Epithelial cell of prostate (primary cell): Measurements from ENCODE around the gene CIDEC.
"Not testable (repeated sequence)": the region's sequence is repeated elsewhere in the genome, so short reads cannot be mapped to it uniquely, and the experiment has no call there.

ENCODE experiments used
- DNase-seq: peaks from one replicate; pipeline ENCODE4 v3.0.0-alpha.2; 2011; ENCODE audit warnings: low read depth, low spot score
- H3K27ac ChIP-seq: fragments of 450-650 bp; 2 replicates; pipeline ENCODE4 v1.5.1; 2017; ENCODE audit warnings: mild to moderate bottlenecking

Gene CIDEC

GRCh38 chr3:9902372-9903237 lies 22.6 kb upstream of the CIDEC start, which contains the start of gene IL17RE:
Gene IL17RE, plus strand, starts transcription at chr3:9902848. Its CDS starts 85 bp downstream, at chr3:9902933.
- H3K27ac ChIP-seq: peak within 1 kb of the TSS; percentile 51
- DNase-seq: no peak

- DNase-seq: no peak
- H3K27ac ChIP-seq: no peak overlapping the region
Observed at GRCh38 chr3:9901967-9902366, 21.9 kb upstream of the CIDEC start.

- not testable (repeated sequence) for H3K27ac ChIP-seq, DNase-seq
Observed at GRCh38 chr3:9900965-9901415, 20.9 kb upstream of the CIDEC start.

- no peak overlapping the region for H3K27ac ChIP-seq
- DNase-seq: no peak
Observed at GRCh38 chr3:9899289-9899791, 19.3 kb upstream of the CIDEC start.

GRCh38 chr3:9898467-9899241 lies 18.6 kb upstream of the CIDEC start:
- H3K27ac ChIP-seq: peak overlapping the region; percentile 66
- DNase-seq: no peak

GRCh38 chr3:9897408-9898372 lies 17.6 kb upstream of the CIDEC start:
- H3K27ac ChIP-seq: peak overlapping the region; percentile 66
- peak; percentile 83 for DNase-seq

GRCh38 chr3:9896755-9897407 lies 16.8 kb upstream of the CIDEC start:
- DNase-seq: not testable (repeated sequence)

GRCh38 chr3:9895715-9896114 lies 15.7 kb upstream of the CIDEC start:
- DNase-seq, H3K27ac ChIP-seq: not testable (repeated sequence)

More at GRCh38 chr3:9896755-9897407, 16.8 kb upstream of the CIDEC start:
- peak overlapping the region; percentile 66 for H3K27ac ChIP-seq

- peak overlapping the region; percentile 78 for H3K27ac ChIP-seq
- no peak for DNase-seq
Observed at GRCh38 chr3:9893739-9894138, 13.7 kb upstream of the CIDEC start.

- DNase-seq: no peak
- peak overlapping the region; percentile 70 for H3K27ac ChIP-seq
Observed at GRCh38 chr3:9891072-9891622, 11.1 kb upstream of the CIDEC start.

- peak; percentile 41 for DNase-seq
- H3K27ac ChIP-seq: peak within 1 kb of the TSS; percentile 70
Observed at GRCh38 chr3:9890249-9891071, 10.4 kb upstream of the CIDEC start, which contains the start of gene JAGN1. Gene JAGN1, plus strand, starts transcription at chr3:9890610. Its CDS starts 113 bp downstream, at chr3:9890723.

- no peak for DNase-seq
Observed at GRCh38 chr3:9889405-9889804, 9.4 kb upstream of the CIDEC start.

GRCh38 chr3:9888540-9888939 lies 8.5 kb upstream of the CIDEC start:
- no peak for DNase-seq
- H3K27ac ChIP-seq: no peak overlapping the region

More at GRCh38 chr3:9889405-9889804, 9.4 kb upstream of the CIDEC start:
- H3K27ac ChIP-seq: no peak overlapping the region

- H3K27ac ChIP-seq: no peak overlapping the region
- no peak for DNase-seq
Observed at GRCh38 chr3:9887480-9887879, 7.4 kb upstream of the CIDEC start.

- DNase-seq: no peak
- H3K27ac ChIP-seq: no peak overlapping the region
Observed at GRCh38 chr3:9886328-9886727, 6.3 kb upstream of the CIDEC start.

GRCh38 chr3:9884555-9885165 lies 4.6 kb upstream of the CIDEC start:
- DNase-seq: peak; percentile 61

More at GRCh38 chr3:9884555-9885165, 4.6 kb upstream of the CIDEC start:
- H3K27ac ChIP-seq: peak overlapping the region; percentile 94
